UCSD-AML1 (cell line): ENCODE data around the gene RCC2.

ENCODE experiments used
- DNase-seq: peaks from one replicate; lab custom pipeline; 2025; ENCODE audit not compliant: unreplicated experiment; lab: John Stamatoyannopoulos, UW

The RCC2 gene

GRCh38 chr1:17442841-17443240, 3.4 kb upstream of the RCC2 start:
- no peak for DNase-seq

GRCh38 chr1:17441993-17442357, 2.5 kb upstream of the RCC2 start:
- no peak for DNase-seq

GRCh38 chr1:17441265-17441992, 2.0 kb upstream of the RCC2 start:
- no peak for DNase-seq

GRCh38 chr1:17440827-17441168, 1.3 kb upstream of the RCC2 start:
- no peak for DNase-seq

- no peak for DNase-seq
These were observed 773 bp upstream of the RCC2 start for GRCh38 chr1:17440074-17440826.

GRCh38 chr1:17438318-17439249, 893 bp downstream of the RCC2 start:
- DNase-seq = peak; percentile 85

- peak; percentile 66 for DNase-seq
These were observed 1.7 kb downstream of the RCC2 start for GRCh38 chr1:17437580-17438317.

GRCh38 chr1:17437260-17437579, 2.3 kb downstream of the RCC2 start:
- DNase-seq = no peak

- no peak for DNase-seq
These were observed 2.9 kb downstream of the RCC2 start for GRCh38 chr1:17436380-17437174.

GRCh38 chr1:17434601-17435000, 4.9 kb downstream of the RCC2 start:
- DNase-seq = no peak

GRCh38 chr1:17434016-17434415, 5.5 kb downstream of the RCC2 start:
- DNase-seq = no peak

- no peak for DNase-seq
These were observed 6.2 kb downstream of the RCC2 start for GRCh38 chr1:17433261-17433660.

GRCh38 chr1:17432412-17432811, 7.1 kb downstream of the RCC2 start:
- no peak for DNase-seq

GRCh38 chr1:17429183-17429582, 10.3 kb downstream of the RCC2 start:
- DNase-seq = no peak

- no peak for DNase-seq
These were observed 11.5 kb downstream of the RCC2 start for GRCh38 chr1:17427696-17428660.

- DNase-seq = no peak
These were observed 13.5 kb downstream of the RCC2 start for GRCh38 chr1:17425806-17426600.

GRCh38 chr1:17423781-17424245, 15.7 kb downstream of the RCC2 start:
- no peak for DNase-seq

GRCh38 chr1:17422461-17422860, 17.0 kb downstream of the RCC2 start:
- no peak for DNase-seq
